SK-N-SH treated with all-trans-retinoic acid at 6 μM for 48 hours (cell line): Measurements from ENCODE around the gene RGS9.
"Not testable (repeated sequence)": the region's sequence is repeated elsewhere in the genome, so short reads cannot be mapped to it uniquely, and the experiment has no call there.

ENCODE experiments used
- ATAC-seq: fragments of 200-7000 bp; cut with Tn5 transposase; 3 replicates; pipeline ENCODE4 v1.9.1; 2020; ENCODE audit warnings: mild to moderate bottlenecking, moderate library complexity
- ARNTL ChIP-seq: fragments of 450-650 bp; formaldehyde crosslinking; IDR thresholded peaks from 2 replicates; pipeline ENCODE4 v1.5.0; 2020; ENCODE audit warnings: low read depth, mild to moderate bottlenecking, moderate library complexity, borderline replicate concordance
- BACH2 ChIP-seq: fragments of 250-450 bp; sonication (Bioruptor Pico); IDR thresholded peaks from 2 replicates; pipeline ENCODE4 v1.9.0; 2021; ENCODE audit warnings: mild to moderate bottlenecking, borderline replicate concordance
- CREB5 ChIP-seq: fragments of 250-450 bp; sonication (Bioruptor Pico); IDR thresholded peaks from 2 replicates; pipeline ENCODE4 v1.5.1; 2020; ENCODE audit warnings: low read depth, mild to moderate bottlenecking, moderate library complexity
- CSDC2 ChIP-seq: fragments of 250-450 bp; sonication (Bioruptor Pico); IDR thresholded peaks from 2 replicates; pipeline ENCODE4 v1.5.0; 2020; ENCODE audit warnings: mild to moderate bottlenecking, moderate library complexity
- CSRNP3 ChIP-seq: fragments of 250-450 bp; sonication (Bioruptor Pico); IDR thresholded peaks from 2 replicates; pipeline ENCODE4 v1.5.1; 2021; ENCODE audit warnings: mild to moderate bottlenecking, moderate library complexity
- ISL1 ChIP-seq: fragments of 250-450 bp; sonication (Bioruptor Pico); IDR thresholded peaks from 2 replicates; pipeline ENCODE4 v2.1.2; 2022; ENCODE audit warnings: mild to moderate bottlenecking, moderate library complexity
- OSR1 ChIP-seq: fragments of 250-450 bp; sonication (Bioruptor Pico); IDR thresholded peaks from 2 replicates; pipeline ENCODE4 v1.8.0; 2022; ENCODE audit warnings: moderate library complexity, mild to moderate bottlenecking, inconsistent platforms
- PATZ1 ChIP-seq: fragments of 250-450 bp; sonication (Bioruptor Pico); IDR thresholded peaks from 2 replicates; pipeline ENCODE4 v1.8.0; 2020; ENCODE audit warnings: mild to moderate bottlenecking, moderate library complexity, borderline replicate concordance
- POU6F1 ChIP-seq: fragments of 250-450 bp; sonication (Bioruptor Pico); IDR thresholded peaks from 2 replicates; pipeline ENCODE4 v1.8.0; 2021; ENCODE audit warnings: low read depth, mild to moderate bottlenecking, moderate library complexity, borderline replicate concordance
- PPARA ChIP-seq: fragments of 250-450 bp; sonication (Bioruptor Pico); IDR thresholded peaks from 2 replicates; pipeline ENCODE4 v1.5.0; 2020; ENCODE audit warnings: mild to moderate bottlenecking, borderline replicate concordance
- RARB ChIP-seq: fragments of 250-450 bp; sonication (Bioruptor Pico); IDR thresholded peaks from 2 replicates; pipeline ENCODE4 v1.8.0; 2021; ENCODE audit warnings: mild to moderate bottlenecking, moderate library complexity
- SNAI2 ChIP-seq: fragments of 250-450 bp; sonication (Bioruptor Pico); IDR thresholded peaks from 2 replicates; pipeline ENCODE4 v1.5.0; 2020; ENCODE audit warnings: mild to moderate bottlenecking, moderate library complexity
- TOX ChIP-seq: fragments of 250-450 bp; sonication (Bioruptor Pico); IDR thresholded peaks from 2 replicates; pipeline ENCODE4 v1.8.0; 2021; ENCODE audit warnings: mild to moderate bottlenecking, moderate library complexity, borderline replicate concordance
- TSHZ2 ChIP-seq: fragments of 250-450 bp; sonication (Bioruptor Pico); IDR thresholded peaks from 2 replicates; pipeline ENCODE4 v1.5.0; 2020; ENCODE audit warnings: mild to moderate bottlenecking, moderate library complexity
- ZC3H10 ChIP-seq: fragments of 250-450 bp; sonication (Bioruptor Pico); IDR thresholded peaks from 2 replicates; pipeline ENCODE4 v1.5.1; 2021; ENCODE audit warnings: mild to moderate bottlenecking, moderate library complexity
- ZFP3 ChIP-seq: fragments of 250-450 bp; sonication (Bioruptor Pico); IDR thresholded peaks from 2 replicates; pipeline ENCODE4 v1.5.0; 2020; ENCODE audit warnings: mild to moderate bottlenecking, moderate library complexity
- ZFP30 ChIP-seq: fragments of 450-650 bp; formaldehyde crosslinking; IDR thresholded peaks from 2 replicates; pipeline ENCODE4 v1.5.0; 2022; ENCODE audit warnings: mild to moderate bottlenecking, moderate library complexity
- ZNF565 ChIP-seq: fragments of 450-650 bp; formaldehyde crosslinking; conservative IDR thresholded peaks from 2 replicates; pipeline ENCODE4 v1.5.0; 2020; ENCODE audit warnings: low read depth, mild to moderate bottlenecking, moderate library complexity
- ZNF70 ChIP-seq: fragments of 450-650 bp; formaldehyde crosslinking; IDR thresholded peaks from 2 replicates; pipeline ENCODE4 v1.5.0; 2020; ENCODE audit warnings: mild to moderate bottlenecking, moderate library complexity
- ZNF8 ChIP-seq: fragments of 450-650 bp; formaldehyde crosslinking; IDR thresholded peaks from 2 replicates; pipeline ENCODE4 v1.5.0; 2020; ENCODE audit warnings: mild to moderate bottlenecking, moderate library complexity

Gene RGS9

GRCh38 chr17:65093930-65094329 lies 43.2 kb upstream of the RGS9 start:
- TF ChIP-seq ZNF70 (CRISPR knock-in tag) (no peak), ISL1 (CRISPR knock-in tag) (no peak), ZFP3 (CRISPR knock-in tag) (no peak), CSDC2 (no peak), RARB (CRISPR knock-in tag) (no peak), CSRNP3 (CRISPR knock-in tag) (no peak), ARNTL (no peak), PPARA (CRISPR knock-in tag) (no peak), OSR1 (no peak), TSHZ2 (no peak), CREB5 (CRISPR knock-in tag) (no peak)
- no peak for ATAC-seq

GRCh38 chr17:65095465-65095864 lies 41.7 kb upstream of the RGS9 start:
- no peak for ATAC-seq
- TF ChIP-seq TOX (CRISPR knock-in tag) (no peak), ZNF8 (no peak), ISL1 (CRISPR knock-in tag) (no peak), ARNTL (no peak), ZNF565 (CRISPR knock-in tag) (no peak), CSRNP3 (CRISPR knock-in tag) (no peak), SNAI2 (CRISPR knock-in tag) (no peak), ZFP30 (no peak), BACH2 (CRISPR knock-in tag) (no peak), ZC3H10 (CRISPR knock-in tag) (no peak), ZNF70 (CRISPR knock-in tag) (no peak), CREB5 (CRISPR knock-in tag) (no peak), PPARA (CRISPR knock-in tag) (no peak), PATZ1 (no peak), ZFP3 (CRISPR knock-in tag) (no peak), POU6F1 (CRISPR knock-in tag) (no peak)

GRCh38 chr17:65096382-65096781 lies 40.8 kb upstream of the RGS9 start:
- ATAC-seq, result not testable (repeated sequence)
